Measurements from ENCODE around the gene MYADM.

GRCh38 chr19:53898636-53899341, 31.1 kb downstream of the MYADM start:
- TF ChIP-seq GATA2 (IDR thresholded peaks at IDR 0.05; ENCODE audit: low read depth, low read length) (no peak), GATA3 (IDR thresholded peaks at IDR 0.05; ENCODE audit: low read depth, low read length) (no peak)

Measured in SH-SY5Y (cell line).